Breast epithelium (tissue), 4 donors: ENCODE results near the gene CYB561A3. TPM values are rescaled to one million over a fixed set of nuclear protein-coding genes. Genes with fewer than 3 reads are reported as not detected.

Source experiments
- DNase-seq, 2 donors: peaks; one replicate each; pipeline ENCODE4 v3.0.0-alpha.2; 2019; ENCODE audit warnings: low spot score in 2 of 2
- H3K27ac ChIP-seq, 2 donors: fragments of 200-600 bp; sonication (generic) in 1 of 2; one replicate each; pipeline ENCODE4 v1.5.1; 2016 to 2019; ENCODE audit warnings: mild to moderate bottlenecking in 1 of 2
- H3K27me3 ChIP-seq, 2 donors: fragments of 200-600 bp; sonication (generic) in 1 of 2; one replicate each; pipeline versions ENCODE4 v1.5.1 to v1.6.0; 2017 to 2019; ENCODE audit warnings: control low read depth in 1 of 2, mild to moderate bottlenecking in 1 of 2
- H3K36me3 ChIP-seq: fragments of 200-600 bp; one replicate; pipeline ENCODE4 v1.5.1; 2019
- H3K4me1 ChIP-seq, 2 donors: fragments of 200-600 bp; sonication (generic); one replicate each; pipeline ENCODE4 v1.5.1; 2016 to 2019; ENCODE audit warnings: control low read depth in 1 of 2
- H3K4me3 ChIP-seq, 3 donors: fragments of 200-600 bp; sonication (generic); 1 replicate in 2 of 3; 2 replicates in 1 of 3; pipeline ENCODE4 v1.5.1; 2016 to 2019; ENCODE audit warnings: mild to moderate bottlenecking in 3 of 3, moderate library complexity in 2 of 3
- H3K9me3 ChIP-seq, 2 donors: fragments of 200-600 bp; sonication (generic) in 1 of 2; one replicate each; pipeline ENCODE4 v1.5.1; 2016 to 2019; ENCODE audit warnings: control low read depth in 1 of 2
- POLR2A ChIP-seq: fragments of 450-650 bp; IDR thresholded peaks from one replicate; pipeline ENCODE4 v1.6.1; 2016; ENCODE audit warnings: antibody characterized with exemption, mild to moderate bottlenecking, moderate library complexity
- POLR2AphosphoS5 ChIP-seq, 3 donors: sonication (generic); formaldehyde crosslinking; IDR thresholded peaks; one replicate each; pipeline ENCODE4 v1.6.1; 2017; ENCODE audit warnings: antibody characterized with exemption in 3 of 3
- intact Hi-C: fragments of 100-400 bp; cut with DNase I; formaldehyde crosslinking; loops from one replicate; pipeline ENCODE4 v1.15.1; 2023; ENCODE audit warnings: low total_unique reads
- total RNA-seq, 3 donors: library from RNA; depleted of rRNA; stranded (reverse); fragments of >200 nt; gene quantifications; one replicate each; pipeline ENCODE4 v1.1.0, GENCODE V29; 2016
- TF ChIP-seq, protein P1 (sequence below), 3 donors: fragments of 450-650 bp; IDR thresholded peaks; one replicate each; pipeline ENCODE4 v1.5.1; 2016 to 2017; ENCODE audit warnings: antibody characterized with exemption in 3 of 3, mild to moderate bottlenecking in 3 of 3, moderate library complexity in 3 of 3

Gene CYB561A3
- total RNA-seq, 3 donors from 2014 or later = 36.7 to 46.9 (median 44.3) TPM

DNA sequence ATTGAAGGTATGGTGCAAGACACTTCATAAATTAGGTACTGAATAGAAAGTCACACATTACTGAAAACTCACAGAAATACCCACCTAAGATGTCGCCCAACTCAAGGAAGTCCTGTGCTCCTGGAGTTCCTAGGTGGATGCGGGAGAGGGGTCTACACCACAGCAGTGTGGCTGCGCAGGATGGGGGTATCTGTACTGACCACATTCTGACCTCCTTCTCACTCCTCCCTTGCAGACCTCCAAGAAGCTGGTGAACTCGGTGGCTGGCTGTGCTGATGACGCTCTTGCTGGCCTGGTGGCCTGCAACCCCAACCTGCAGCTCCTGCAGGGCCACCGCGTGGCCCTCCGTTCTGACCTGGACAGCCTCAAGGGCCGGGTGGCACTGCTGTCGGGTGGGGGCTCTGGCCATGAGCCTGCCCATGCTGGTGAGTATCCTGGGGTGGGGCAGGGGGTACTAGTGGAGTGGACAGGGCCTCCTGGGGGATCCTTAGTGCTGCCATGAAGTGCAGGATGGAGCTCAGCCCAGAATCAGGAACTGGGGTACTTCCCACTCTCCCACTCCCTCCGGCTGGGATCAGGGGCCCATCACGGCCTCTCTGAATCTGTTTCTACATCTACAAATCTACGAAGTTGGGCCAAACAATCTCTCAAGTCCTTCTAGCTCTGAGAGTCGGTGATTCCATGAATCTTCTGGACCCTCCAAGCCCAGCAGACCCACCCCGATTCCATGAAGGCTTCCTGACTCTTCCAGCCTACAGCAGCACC is 23.8 kb downstream of the CYB561A3 start:
- intact Hi-C loops = loop anchor here (5.0 kb wide), 1 partner anchor 44 kb away; no protein-coding TSS in a partner anchor

DNA sequence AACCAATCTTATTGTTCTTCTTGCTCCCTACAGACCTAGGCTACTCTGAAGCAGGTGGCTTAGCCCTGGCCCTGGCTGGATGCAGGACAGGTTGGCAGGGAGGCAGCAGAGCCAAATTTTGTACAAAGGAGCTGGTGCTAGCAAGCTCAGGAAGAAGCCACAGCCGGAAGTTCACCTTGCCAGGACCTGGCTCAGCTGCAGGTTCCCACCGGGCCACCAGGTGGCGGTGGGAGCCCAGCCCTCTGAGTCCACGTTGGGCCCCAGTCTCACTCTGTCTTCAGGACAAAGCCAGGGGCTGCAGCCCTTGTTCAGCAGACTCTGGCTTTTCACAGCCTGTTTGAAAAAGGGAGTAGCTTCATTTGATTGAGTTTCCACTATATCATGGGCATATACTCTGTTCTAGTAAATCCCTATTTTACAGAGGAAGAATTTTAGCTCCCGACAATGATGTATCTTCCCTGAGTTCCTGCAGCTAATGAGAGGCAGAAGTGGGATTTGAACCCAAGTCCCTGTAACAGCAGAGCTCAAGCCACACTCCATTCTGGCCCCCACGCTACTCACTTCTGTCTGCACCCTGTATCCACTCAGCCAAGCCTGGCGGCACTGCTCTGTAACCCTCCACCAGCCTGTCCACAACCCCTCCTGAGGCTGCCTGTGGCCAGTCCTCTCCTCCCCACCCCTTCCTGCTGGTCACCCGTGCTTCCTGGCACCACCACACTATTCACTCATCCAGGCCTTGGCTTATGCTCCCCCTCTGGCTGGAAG is 25.3 kb downstream of the CYB561A3 start:
- no peak overlapping the region for H3K4me3 ChIP-seq
- H3K36me3 ChIP-seq = no peaks in the 10 kb centered on the region
- H3K27me3 ChIP-seq = no peaks in the 10 kb centered on the region
- TF ChIP-seq, protein P1, sequence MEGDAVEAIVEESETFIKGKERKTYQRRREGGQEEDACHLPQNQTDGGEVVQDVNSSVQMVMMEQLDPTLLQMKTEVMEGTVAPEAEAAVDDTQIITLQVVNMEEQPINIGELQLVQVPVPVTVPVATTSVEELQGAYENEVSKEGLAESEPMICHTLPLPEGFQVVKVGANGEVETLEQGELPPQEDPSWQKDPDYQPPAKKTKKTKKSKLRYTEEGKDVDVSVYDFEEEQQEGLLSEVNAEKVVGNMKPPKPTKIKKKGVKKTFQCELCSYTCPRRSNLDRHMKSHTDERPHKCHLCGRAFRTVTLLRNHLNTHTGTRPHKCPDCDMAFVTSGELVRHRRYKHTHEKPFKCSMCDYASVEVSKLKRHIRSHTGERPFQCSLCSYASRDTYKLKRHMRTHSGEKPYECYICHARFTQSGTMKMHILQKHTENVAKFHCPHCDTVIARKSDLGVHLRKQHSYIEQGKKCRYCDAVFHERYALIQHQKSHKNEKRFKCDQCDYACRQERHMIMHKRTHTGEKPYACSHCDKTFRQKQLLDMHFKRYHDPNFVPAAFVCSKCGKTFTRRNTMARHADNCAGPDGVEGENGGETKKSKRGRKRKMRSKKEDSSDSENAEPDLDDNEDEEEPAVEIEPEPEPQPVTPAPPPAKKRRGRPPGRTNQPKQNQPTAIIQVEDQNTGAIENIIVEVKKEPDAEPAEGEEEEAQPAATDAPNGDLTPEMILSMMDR (IDR thresholded peaks at IDR 0.05) = peak; percentile 94 to 98 (median 98)
- TF ChIP-seq POLR2A (no peak), POLR2AphosphoS5 (IDR thresholded peaks at IDR 0.05) (peak; percentile 54 to 73 (median 58))
- DNase-seq = peak; percentile 81 to 86
- H3K27ac ChIP-seq = peak overlapping the region; percentile 72 to 96
- H3K9me3 ChIP-seq = no peaks in the 10 kb centered on the region
- H3K4me1 ChIP-seq = peaks cover 14 to 15% of the 10 kb centered on the region in 2 donors
- intact Hi-C loops = loop anchor here (5.0 kb wide), 1 partner anchor 46 kb away; no protein-coding TSS in a partner anchor

More for the DNA sequence above, 23.8 kb downstream of the CYB561A3 start:
- no peak overlapping the region for H3K4me3 ChIP-seq
- TF ChIP-seq POLR2AphosphoS5 (IDR thresholded peaks at IDR 0.05) = no peak
- TF ChIP-seq POLR2A = no peak
- TF ChIP-seq, protein P1 (IDR thresholded peaks at IDR 0.05) = no peak
- no peaks in the 10 kb centered on the region for H3K27me3 ChIP-seq
- peaks cover 7 to 14% of the 10 kb centered on the region in 2 donors for H3K4me1 ChIP-seq
- H3K36me3 ChIP-seq = no peaks in the 10 kb centered on the region
- no peak overlapping the region for H3K27ac ChIP-seq
- no peak for DNase-seq
- no peaks in the 10 kb centered on the region for H3K9me3 ChIP-seq

DNA sequence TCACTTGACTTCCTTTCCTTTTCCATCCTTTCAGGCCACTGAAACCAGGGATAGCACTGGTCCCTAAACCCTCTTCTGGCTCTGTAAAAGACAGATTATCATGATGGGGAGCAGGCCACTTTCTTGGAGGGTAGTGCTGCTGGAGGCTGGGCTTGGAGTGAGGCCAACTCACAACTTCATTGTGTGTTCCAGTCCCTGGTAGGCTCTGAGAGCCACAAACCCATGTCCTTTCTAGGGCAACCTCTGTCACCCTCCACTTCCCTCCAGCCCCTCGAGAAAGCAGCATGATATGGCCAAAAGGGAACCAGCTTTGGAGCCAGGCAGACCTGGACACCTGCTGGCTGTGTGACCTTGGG is 26.3 kb downstream of the CYB561A3 start:
- Histone ChIP-seq H3K4me3 (no peak overlapping the region), H3K27me3 (no peaks in the 10 kb centered on the region), H3K36me3 (no peaks in the 10 kb centered on the region), H3K27ac (peak overlapping the region; percentile 72 to 96), H3K4me1 (peaks cover 19 to 20% of the 10 kb centered on the region in 2 donors), H3K9me3 (no peaks in the 10 kb centered on the region)
- DNase-seq = no peak
- TF ChIP-seq POLR2A = no peak
- TF ChIP-seq POLR2AphosphoS5 (IDR thresholded peaks at IDR 0.05) = no peak
- TF ChIP-seq, protein P1 (IDR thresholded peaks at IDR 0.05) = no peak
- intact Hi-C loops = loop anchor here (5.0 kb wide), 1 partner anchor 47 kb away; no protein-coding TSS in a partner anchor

DNA sequence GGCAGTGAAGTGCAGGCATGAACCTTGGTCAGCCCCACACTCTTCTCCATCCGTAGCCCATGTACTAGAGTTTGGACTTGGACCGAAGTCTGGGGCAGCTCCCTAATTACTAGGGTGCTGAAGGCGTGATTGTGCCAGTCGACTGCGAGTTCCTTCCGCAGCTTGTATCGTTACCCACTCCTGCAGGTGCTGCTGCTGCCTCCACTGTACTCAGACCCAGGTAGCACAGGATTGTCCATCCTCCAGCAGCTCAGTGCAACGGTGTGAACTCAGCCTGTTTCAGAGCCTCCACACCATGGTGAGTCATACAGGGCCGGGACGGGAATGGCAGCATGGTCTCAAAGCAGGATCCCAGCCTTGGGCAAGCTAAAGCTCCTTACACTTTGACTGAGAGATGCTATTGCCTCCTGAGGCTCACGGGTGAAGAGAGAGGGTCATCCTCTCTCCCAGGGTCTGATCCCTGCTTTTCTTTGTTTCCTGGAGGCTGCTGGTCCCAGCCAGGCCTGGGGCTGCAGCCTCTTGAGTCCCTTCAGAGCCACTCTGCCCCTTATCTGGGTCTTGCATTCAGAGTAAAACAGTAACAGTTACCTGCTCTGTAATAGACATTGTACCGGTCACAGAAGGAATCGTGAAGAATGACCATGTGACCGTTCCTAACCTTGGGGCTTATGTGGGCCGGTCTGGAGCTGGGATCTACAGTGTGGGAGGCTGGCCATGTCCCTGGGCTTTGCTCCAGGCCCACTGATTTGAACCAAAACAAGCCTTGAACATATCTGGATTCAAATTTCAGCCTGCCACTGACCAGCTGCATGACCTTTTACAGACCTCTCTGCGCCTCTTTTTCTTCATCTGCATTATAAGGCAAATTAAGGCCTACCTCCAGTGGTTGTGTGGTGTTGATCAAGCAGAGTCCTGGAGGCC is 27.0 kb downstream of the CYB561A3 start:
- Histone ChIP-seq H3K9me3 (no peaks in the 10 kb centered on the region), H3K27me3 (no peaks in the 10 kb centered on the region), H3K27ac (peak overlapping the region; percentile 72 to 96), H3K36me3 (no peaks in the 10 kb centered on the region), H3K4me3 (no peak overlapping the region), H3K4me1 (peaks cover 19 to 20% of the 10 kb centered on the region in 2 donors)
- intact Hi-C loops = loop anchor here (5.0 kb wide), 1 partner anchor 48 kb away; no protein-coding TSS in a partner anchor
- TF ChIP-seq POLR2A = no peak
- TF ChIP-seq POLR2AphosphoS5 (IDR thresholded peaks at IDR 0.05) = no peak
- TF ChIP-seq, protein P1 (IDR thresholded peaks at IDR 0.05) = no peak
- DNase-seq = no peak
